HepG2 (cell line): ENCODE results near the gene TTC39B. TPM values are rescaled to one million over a fixed set of nuclear protein-coding genes. Genes with fewer than 3 reads are reported as not detected.

Experiments
- ATAC-seq: fragments of 200-7000 bp; cut with Tn5 transposase; 3 replicates; pipeline ENCODE4 v1.9.1; 2020; ENCODE audit warnings: mild to moderate bottlenecking, moderate library complexity
- BruUV-seq: library from RNA; stranded (reverse); fragments of 400-500 nt; replicated peaks from 2 replicates; lab custom pipeline; 2021; lab: Mats Ljungman, UMichigan
- CTCF ChIA-PET: fragments of 300-600 bp; formaldehyde crosslinking; extraction: SDS; loops from one replicate; lab custom pipeline; 2021; ENCODE audit warnings: low total read pairs, inconsistent platforms, low intra/inter-chr PET ratio; lab: Yijun Ruan, JAX
- POLR2A ChIA-PET: fragments of 350-600 bp; sonication (Branson Sonifier 250); formaldehyde crosslinking; loops from one replicate; lab custom pipeline; 2020; ENCODE audit warnings: antibody characterized with exemption, inconsistent platforms; lab: Yijun Ruan, JAX
- DNase-seq: peaks from one replicate; pipeline ENCODE4 v3.0.0-alpha.2; 2015; ENCODE audit warnings: low spot score
- FAIRE-seq: peaks from 3 replicates; lab custom pipeline; 2011; peaks lifted over from hg19 to GRCh38; lab: Jason Lieb, UNC
- H2AFZ ChIP-seq: one replicate; pipeline ENCODE4 v1.6.1; 2011; ENCODE audit warnings: low read length, inconsistent platforms
- H3K27ac ChIP-seq: fragments of 300-600 bp; 3 replicates; pipeline ENCODE4 v1.8.0; 2011; ENCODE audit warnings: mixed run types, mild to moderate bottlenecking, mixed read lengths, low read length, inconsistent platforms; ENCODE audit not compliant: insufficient read depth; ENCODE audit errors: extremely low read length
- H3K27me3 ChIP-seq, 2 experiments: fragments of 200-600 bp in 1 of 2; 2 replicates in 1 of 2; 3 replicates in 1 of 2; pipeline versions ENCODE4 v1.6.0 to v1.8.0; 2011; ENCODE audit warnings: low read length in 2 of 2, mild to moderate bottlenecking in 2 of 2, moderate library complexity in 2 of 2, inconsistent platforms in 1 of 2; ENCODE audit not compliant: insufficient read depth in 2 of 2, control insufficient read depth in 1 of 2
- H3K36me3 ChIP-seq, 2 experiments: fragments of 200-600 bp in 1 of 2; replicated peaks in 1 of 2; 2 replicates in 1 of 2; 3 replicates in 1 of 2; pipeline versions ENCODE4 v1.5.1 to v1.8.0; 2011; ENCODE audit warnings: low read length in 2 of 2, inconsistent platforms in 1 of 2; ENCODE audit not compliant: insufficient read depth in 2 of 2, control insufficient read depth in 1 of 2
- H3K4me1 ChIP-seq: 2 replicates; pipeline ENCODE4 v1.5.1; 2012; ENCODE audit warnings: low read length, inconsistent platforms; ENCODE audit not compliant: insufficient read depth
- H3K4me2 ChIP-seq: 2 replicates; pipeline ENCODE4 v1.6.0; 2011; ENCODE audit warnings: low read depth, low read length, inconsistent platforms
- H3K4me3 ChIP-seq, 3 experiments: fragments of 200-600 bp in 1 of 3; sonication (generic), shearing (Covaris generic) in 1 of 3; replicated peaks in 1 of 3; 2 replicates each; pipeline ENCODE4 v1.5.1; 2011 to 2016; ENCODE audit warnings: low read length in 3 of 3, inconsistent platforms in 2 of 3, low read depth in 2 of 3, mild to moderate bottlenecking in 2 of 3, control low read depth in 1 of 3, mixed read lengths in 1 of 3; ENCODE audit not compliant: insufficient read depth in 1 of 3
- H3K79me2 ChIP-seq: one replicate; pipeline ENCODE4 v1.6.1; 2011; ENCODE audit warnings: low read length, inconsistent platforms; ENCODE audit not compliant: insufficient read depth
- H3K9ac ChIP-seq: 2 replicates; pipeline ENCODE4 v1.6.0; 2011; ENCODE audit warnings: mild to moderate bottlenecking, low read depth, low read length, inconsistent platforms; ENCODE audit not compliant: insufficient read depth
- H3K9me3 ChIP-seq: 2 replicates; pipeline ENCODE4 v1.5.1; 2012; ENCODE audit warnings: mild to moderate bottlenecking, low read length
- H4K20me1 ChIP-seq: 2 replicates; pipeline ENCODE4 v1.6.0; 2011; ENCODE audit warnings: inconsistent platforms, mild to moderate bottlenecking, low read length, moderate library complexity; ENCODE audit not compliant: insufficient read depth
- SOX5 ChIP-seq: IDR thresholded peaks from 2 replicates; pipeline ENCODE4 v1.6.1; 2016; ENCODE audit warnings: borderline replicate concordance
- ZNF883 ChIP-seq: sonication (generic); formaldehyde crosslinking; IDR thresholded peaks from 2 replicates; pipeline ENCODE4 v1.5.1; 2020; ENCODE audit warnings: mild to moderate bottlenecking, missing genetic modification reagents; ENCODE audit errors: not compliant biosample characterization
- WGBS: methylation state at CpG from one replicate; pipeline ENCODE4 v1.1.6; 2017; ENCODE audit warnings: low lambda C conversion rate; 5-methylcytosine and 5-hydroxymethylcytosine counted together
- in situ Hi-C: cut with HindIII; loops from 2 replicates; pipeline ENCODE4 v1.10.0; 2017; ENCODE audit warnings: low pct_unique_long_range_greater_than_20kb; ENCODE audit not compliant: extremely low pct_ligation_motif_present
- intact Hi-C: fragments of 100-400 bp; cut with micrococcal nuclease; formaldehyde crosslinking; loops from one replicate; pipeline ENCODE4 v1.10.0; 2022; ENCODE audit not compliant: unreplicated experiment
- polyA plus RNA-seq, 8 experiments: library from polyadenylated mRNA; depleted of rRNA in 3 of 8; stranded (reverse) in 7 of 8; unstranded in 1 of 8; fragments of >200 nt; fragmentation: Illumina TruSeq in 4 of 8; extraction: Trizol in 4 of 8; gene quantifications; 2 replicates each; pipeline versions ENCODE4 v1.2.1 to v1.2.3, GENCODE V29; 2011 to 2016; ENCODE audit warnings: low read depth in 4 of 8, missing spikeins in 1 of 8, mixed read lengths in 1 of 8; ENCODE audit not compliant: insufficient read depth in 1 of 8
- total RNA-seq, 5 experiments: library from RNA; depleted of rRNA; stranded (reverse); fragments of >200 nt; fragmentation: Illumina TruSeq; extraction: Trizol; gene quantifications; 2 replicates each; pipeline ENCODE4 v1.2.3, GENCODE V29; 2016; ENCODE audit warnings: low read depth in 1 of 5
- TF ChIP-seq, protein P1 (sequence below): sonication (generic); formaldehyde crosslinking; IDR thresholded peaks from 2 replicates; pipeline ENCODE4 v1.4.0; 2020; ENCODE audit warnings: missing genetic modification reagents, borderline replicate concordance

TTC39B gene
- total and polyA plus RNA-seq, 2 of the 13 experiments (the other 11 are each of a cell fraction or from before 2014, with no cell fraction given), result 14.3 to 19.4 TPM

DNA sequence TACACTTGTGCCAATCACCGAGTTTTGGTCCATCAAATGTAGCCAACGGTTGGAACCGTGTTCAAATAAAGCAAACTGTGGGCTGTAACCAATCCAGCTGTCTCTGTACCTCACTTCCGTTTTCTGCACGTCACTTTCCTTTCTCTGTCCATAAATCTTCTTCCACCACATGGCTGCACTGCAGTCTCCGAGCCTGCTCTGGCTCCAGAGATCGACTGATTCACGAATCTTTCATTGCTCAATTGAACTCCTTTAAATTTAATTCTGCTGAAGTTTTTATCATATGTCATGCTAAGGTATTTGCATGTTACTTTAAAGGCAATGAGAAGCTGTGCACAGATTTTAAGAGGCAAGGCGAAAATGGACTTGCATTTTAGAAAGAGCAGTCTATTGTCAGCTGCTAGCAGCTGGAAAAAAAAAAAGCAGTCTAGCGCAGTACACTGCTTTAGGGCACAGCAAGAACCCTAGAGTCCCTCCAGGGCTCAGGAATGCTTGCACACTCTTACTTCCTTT, 13.2 kb downstream of the TTC39B start:
- peaks cover 55% of the 10 kb centered on the region for H3K79me2 ChIP-seq
- 97% methylated on average over 10 of the region's 10 CpGs for whole genome bisulfite sequencing
- intact Hi-C loops, result no loop called here
- DNase-seq (no peak), ATAC-seq (peak; percentile 18; the same call in 1 of the 3 replicates), FAIRE-seq (no peak)
- no TSS peak for BruUV-seq
- no peak overlapping the region for H3K4me3 ChIP-seq
- in situ Hi-C loops, result loop anchor here (25.0 kb wide), 1 partner anchor 118 kb away; the partner anchor contains the start of gene SNAPC3
- H2AFZ ChIP-seq, result no peak overlapping the region
- H4K20me1 ChIP-seq, result no peaks in the 10 kb centered on the region
- no peak overlapping the region for H3K9ac ChIP-seq
- CTCF ChIA-PET, result no interaction called here
- no peaks in the 10 kb centered on the region for H3K27me3 ChIP-seq
- TF ChIP-seq, protein P1, sequence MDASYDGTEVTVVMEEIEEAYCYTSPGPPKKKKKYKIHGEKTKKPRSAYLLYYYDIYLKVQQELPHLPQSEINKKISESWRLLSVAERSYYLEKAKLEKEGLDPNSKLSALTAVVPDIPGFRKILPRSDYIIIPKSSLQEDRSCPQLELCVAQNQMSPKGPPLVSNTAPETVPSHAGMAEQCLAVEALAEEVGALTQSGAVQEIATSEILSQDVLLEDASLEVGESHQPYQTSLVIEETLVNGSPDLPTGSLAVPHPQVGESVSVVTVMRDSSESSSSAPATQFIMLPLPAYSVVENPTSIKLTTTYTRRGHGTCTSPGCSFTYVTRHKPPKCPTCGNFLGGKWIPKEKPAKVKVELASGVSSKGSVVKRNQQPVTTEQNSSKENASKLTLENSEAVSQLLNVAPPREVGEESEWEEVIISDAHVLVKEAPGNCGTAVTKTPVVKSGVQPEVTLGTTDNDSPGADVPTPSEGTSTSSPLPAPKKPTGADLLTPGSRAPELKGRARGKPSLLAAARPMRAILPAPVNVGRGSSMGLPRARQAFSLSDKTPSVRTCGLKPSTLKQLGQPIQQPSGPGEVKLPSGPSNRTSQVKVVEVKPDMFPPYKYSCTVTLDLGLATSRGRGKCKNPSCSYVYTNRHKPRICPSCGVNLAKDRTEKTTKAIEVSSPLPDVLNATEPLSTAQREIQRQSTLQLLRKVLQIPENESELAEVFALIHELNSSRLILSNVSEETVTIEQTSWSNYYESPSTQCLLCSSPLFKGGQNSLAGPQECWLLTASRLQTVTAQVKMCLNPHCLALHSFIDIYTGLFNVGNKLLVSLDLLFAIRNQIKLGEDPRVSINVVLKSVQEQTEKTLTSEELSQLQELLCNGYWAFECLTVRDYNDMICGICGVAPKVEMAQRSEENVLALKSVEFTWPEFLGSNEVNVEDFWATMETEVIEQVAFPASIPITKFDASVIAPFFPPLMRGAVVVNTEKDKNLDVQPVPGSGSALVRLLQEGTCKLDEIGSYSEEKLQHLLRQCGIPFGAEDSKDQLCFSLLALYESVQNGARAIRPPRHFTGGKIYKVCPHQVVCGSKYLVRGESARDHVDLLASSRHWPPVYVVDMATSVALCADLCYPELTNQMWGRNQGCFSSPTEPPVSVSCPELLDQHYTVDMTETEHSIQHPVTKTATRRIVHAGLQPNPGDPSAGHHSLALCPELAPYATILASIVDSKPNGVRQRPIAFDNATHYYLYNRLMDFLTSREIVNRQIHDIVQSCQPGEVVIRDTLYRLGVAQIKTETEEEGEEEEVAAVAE (CRISPR knock-in tag), result no peak
- peak overlapping the region; percentile 25 for H3K27ac ChIP-seq
- no peaks in the 10 kb centered on the region for H3K9me3 ChIP-seq
- no peak overlapping the region for H3K4me2 ChIP-seq
- peaks cover 0 to 2% of the 10 kb centered on the region in 2 experiments; a peak in 3 of 5 replicates for H3K36me3 ChIP-seq
- peaks cover 51% of the 10 kb centered on the region for H3K4me1 ChIP-seq
- POLR2A ChIA-PET, result no interaction called here

DNA sequence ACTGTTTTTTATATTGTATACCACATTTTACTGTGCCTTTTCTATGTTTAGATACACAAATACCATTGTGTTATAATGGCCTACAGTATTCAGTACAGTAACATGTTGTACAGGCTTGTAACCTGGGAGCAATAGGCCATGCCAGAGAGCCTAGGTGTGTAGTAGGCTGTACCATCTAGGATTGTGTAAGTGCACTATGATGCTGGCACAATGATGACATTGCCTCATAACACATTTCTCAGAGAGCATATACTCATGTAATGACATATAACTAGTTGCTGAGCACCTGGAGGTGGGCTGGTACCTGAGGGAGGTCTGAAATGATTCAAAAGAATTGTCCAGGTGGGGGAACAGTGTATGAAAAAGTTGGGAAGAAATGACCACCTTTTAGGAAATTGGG, 13.9 kb downstream of the TTC39B start:
- DNase-seq, result no peak
- Histone ChIP-seq H3K4me2 (no peak overlapping the region), H3K9me3 (no peaks in the 10 kb centered on the region), H3K9ac (no peak overlapping the region), H4K20me1 (no peaks in the 10 kb centered on the region), H3K4me1 (peaks cover 45% of the 10 kb centered on the region), H3K27me3 (no peaks in the 10 kb centered on the region), H3K36me3 (no peaks in the 10 kb centered on the region; a peak in 2 of 5 replicates), H2AFZ (no peak overlapping the region), H3K79me2 (peaks cover 52% of the 10 kb centered on the region), H3K27ac (no peak overlapping the region), H3K4me3 (no peak overlapping the region)
- no TSS peak for BruUV-seq
- CTCF ChIA-PET, result no interaction called here
- intact Hi-C loops, result no loop called here
- POLR2A ChIA-PET, result no interaction called here
- no peak for TF ChIP-seq SOX5 (CRISPR knock-in tag)
- no peak for TF ChIP-seq ZNF883 (CRISPR knock-in tag)
- TF ChIP-seq, protein P1 (CRISPR knock-in tag), result no peak
- no peak for ATAC-seq
- in situ Hi-C loops, result loop anchor here (25.0 kb wide), 1 partner anchor 119 kb away; the partner anchor contains the start of gene SNAPC3
- FAIRE-seq, result no peak
